ENCODE measurements around the gene RPL10. TPM values are rescaled to one million over a fixed set of nuclear protein-coding genes. Genes with fewer than 3 reads are reported as not detected.
A peak's percentile ranks its signal among the peaks of the same experiment; 100 is the strongest.

The RPL10 gene
- total and polyA plus RNA-seq, 2 of the 13 experiments (the other 11 are each of a cell fraction or from before 2014, with no cell fraction given): 2,381 to 4,713 TPM

DNA sequence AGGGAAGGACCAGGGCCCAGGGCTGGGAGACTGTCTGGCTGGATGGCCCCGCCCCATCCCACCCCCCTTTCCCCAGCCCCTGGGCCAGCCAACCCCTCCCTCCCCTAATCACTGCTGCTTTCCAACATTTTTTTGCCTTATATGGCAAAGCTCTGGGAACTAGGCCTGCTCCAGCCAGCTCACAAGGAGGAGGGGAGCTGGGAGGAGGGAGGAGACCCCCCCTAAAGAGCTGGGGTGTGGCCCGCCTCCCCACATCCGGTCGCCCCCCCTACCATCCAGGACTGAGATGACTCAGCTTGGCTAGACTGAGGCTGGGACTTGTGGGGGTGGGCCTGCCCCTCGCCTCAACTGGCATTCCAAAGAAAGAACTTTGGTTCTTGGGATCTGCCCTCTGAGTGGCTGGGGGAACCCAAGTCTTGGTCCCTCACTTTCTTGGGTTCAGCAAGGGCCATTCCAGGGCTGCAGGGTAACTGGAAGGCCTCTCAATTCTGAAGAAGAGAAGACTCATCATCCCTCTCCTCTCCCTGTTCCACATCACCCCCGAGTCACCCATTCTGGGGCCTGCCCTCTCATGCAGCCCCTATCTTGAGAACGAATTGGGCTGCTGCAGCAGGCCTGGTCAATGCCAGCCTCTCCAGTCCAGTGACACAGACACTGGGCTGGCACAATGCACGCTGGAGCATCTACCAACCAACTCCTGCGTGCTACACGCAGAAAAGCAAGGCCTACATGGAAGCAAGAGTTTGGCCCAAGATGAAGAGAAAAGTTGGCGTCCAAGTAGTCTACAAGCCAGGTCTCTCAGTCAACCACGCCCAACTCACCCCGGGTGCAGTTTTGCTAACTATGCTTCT lies 28.5 kb upstream of the RPL10 start (continued):
- TF ChIP-seq SAP130 (CRISPR knock-in tag; IDR thresholded peaks at IDR 0.05; ENCODE audit: low read depth): peak; percentile 54; the same call in 1 of the 2 replicates
- TF ChIP-seq, protein P1, sequence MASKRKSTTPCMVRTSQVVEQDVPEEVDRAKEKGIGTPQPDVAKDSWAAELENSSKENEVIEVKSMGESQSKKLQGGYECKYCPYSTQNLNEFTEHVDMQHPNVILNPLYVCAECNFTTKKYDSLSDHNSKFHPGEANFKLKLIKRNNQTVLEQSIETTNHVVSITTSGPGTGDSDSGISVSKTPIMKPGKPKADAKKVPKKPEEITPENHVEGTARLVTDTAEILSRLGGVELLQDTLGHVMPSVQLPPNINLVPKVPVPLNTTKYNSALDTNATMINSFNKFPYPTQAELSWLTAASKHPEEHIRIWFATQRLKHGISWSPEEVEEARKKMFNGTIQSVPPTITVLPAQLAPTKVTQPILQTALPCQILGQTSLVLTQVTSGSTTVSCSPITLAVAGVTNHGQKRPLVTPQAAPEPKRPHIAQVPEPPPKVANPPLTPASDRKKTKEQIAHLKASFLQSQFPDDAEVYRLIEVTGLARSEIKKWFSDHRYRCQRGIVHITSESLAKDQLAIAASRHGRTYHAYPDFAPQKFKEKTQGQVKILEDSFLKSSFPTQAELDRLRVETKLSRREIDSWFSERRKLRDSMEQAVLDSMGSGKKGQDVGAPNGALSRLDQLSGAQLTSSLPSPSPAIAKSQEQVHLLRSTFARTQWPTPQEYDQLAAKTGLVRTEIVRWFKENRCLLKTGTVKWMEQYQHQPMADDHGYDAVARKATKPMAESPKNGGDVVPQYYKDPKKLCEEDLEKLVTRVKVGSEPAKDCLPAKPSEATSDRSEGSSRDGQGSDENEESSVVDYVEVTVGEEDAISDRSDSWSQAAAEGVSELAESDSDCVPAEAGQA (IDR thresholded peaks at IDR 0.05; ENCODE audit: low read depth): no peak
- TF ChIP-seq, protein P1 (CRISPR knock-in tag; IDR thresholded peaks at IDR 0.05; ENCODE audit: borderline replicate concordance): no peak
- TF ChIP-seq TARDBP (CRISPR knock-in tag; IDR thresholded peaks at IDR 0.05): peak; percentile 48; the same call in 1 of the 2 replicates
- TF ChIP-seq KAT7 (CRISPR knock-in tag; IDR thresholded peaks at IDR 0.05; ENCODE audit: borderline replicate concordance): no peak
- TF ChIP-seq ZNF263 (CRISPR knock-in tag; IDR thresholded peaks at IDR 0.05): peak; percentile 73; the same call in 1 of the 2 replicates
- TF ChIP-seq WIZ (CRISPR knock-in tag; IDR thresholded peaks at IDR 0.05): no peak
- no peak for TF ChIP-seq TP53 (CRISPR knock-in tag; conservative IDR thresholded peaks at IDR 0.05)
- no peak for TF ChIP-seq REXO4 (CRISPR knock-in tag; IDR thresholded peaks at IDR 0.05; ENCODE audit: borderline replicate concordance)
- TF ChIP-seq ZNF644 (CRISPR knock-in tag; IDR thresholded peaks at IDR 0.05; ENCODE audit: low read depth): no peak
- no peak for TF ChIP-seq ELF4 (CRISPR knock-in tag; IDR thresholded peaks at IDR 0.05; ENCODE audit: borderline replicate concordance)
- TF ChIP-seq FOSL2 (CRISPR knock-in tag; IDR thresholded peaks at IDR 0.05): peak; percentile 88
- TF ChIP-seq GABPA (IDR thresholded peaks at IDR 0.05; ENCODE audit: low read depth, low read length): no peak
- peak; percentile 84 for TF ChIP-seq GABPA (CRISPR knock-in tag; IDR thresholded peaks at IDR 0.05; ENCODE audit: low read depth)
- no peak for TF ChIP-seq AGO2 (optimal IDR thresholded peaks at IDR 0.05; ENCODE audit: low read depth, low read length)
- no peak for TF ChIP-seq ZKSCAN5 (CRISPR knock-in tag; IDR thresholded peaks at IDR 0.05)
- peak; percentile 37; the same call in 1 of the 2 replicates for TF ChIP-seq SP5 (CRISPR knock-in tag; IDR thresholded peaks at IDR 0.05; ENCODE audit: borderline replicate concordance, low read depth)
- 0 out of 2 replicates have a peak, but pooled peaks have one; percentile 24 for TF ChIP-seq SPEN (CRISPR knock-in tag; IDR thresholded peaks at IDR 0.05; ENCODE audit: low read depth)
- TF ChIP-seq POLR2G (IDR thresholded peaks at IDR 0.05; ENCODE audit: low read depth, low read length): peak; percentile 7; the same call in 1 of the 2 replicates
- no peak for TF ChIP-seq ZNF260 (CRISPR knock-in tag; IDR thresholded peaks at IDR 0.05; ENCODE audit: borderline replicate concordance, low read depth)
- no peak for TF ChIP-seq HOXA9 (CRISPR knock-in tag; IDR thresholded peaks at IDR 0.05; ENCODE audit: borderline replicate concordance)
- no peak for TF ChIP-seq THYN1 (CRISPR knock-in tag; IDR thresholded peaks at IDR 0.05; ENCODE audit: borderline replicate concordance, low read depth)

Measured in HepG2 (cell line).